HG03460 (cell line): Measurements from ENCODE around the gene HMX1.

ENCODE experiments used
- ATAC-seq: cut with Tn5 transposase; IDR thresholded peaks from one replicate; pipeline ENCODE4 v1.9.1; 2021; ENCODE audit not compliant: unreplicated experiment

HMX1 gene

DNA sequence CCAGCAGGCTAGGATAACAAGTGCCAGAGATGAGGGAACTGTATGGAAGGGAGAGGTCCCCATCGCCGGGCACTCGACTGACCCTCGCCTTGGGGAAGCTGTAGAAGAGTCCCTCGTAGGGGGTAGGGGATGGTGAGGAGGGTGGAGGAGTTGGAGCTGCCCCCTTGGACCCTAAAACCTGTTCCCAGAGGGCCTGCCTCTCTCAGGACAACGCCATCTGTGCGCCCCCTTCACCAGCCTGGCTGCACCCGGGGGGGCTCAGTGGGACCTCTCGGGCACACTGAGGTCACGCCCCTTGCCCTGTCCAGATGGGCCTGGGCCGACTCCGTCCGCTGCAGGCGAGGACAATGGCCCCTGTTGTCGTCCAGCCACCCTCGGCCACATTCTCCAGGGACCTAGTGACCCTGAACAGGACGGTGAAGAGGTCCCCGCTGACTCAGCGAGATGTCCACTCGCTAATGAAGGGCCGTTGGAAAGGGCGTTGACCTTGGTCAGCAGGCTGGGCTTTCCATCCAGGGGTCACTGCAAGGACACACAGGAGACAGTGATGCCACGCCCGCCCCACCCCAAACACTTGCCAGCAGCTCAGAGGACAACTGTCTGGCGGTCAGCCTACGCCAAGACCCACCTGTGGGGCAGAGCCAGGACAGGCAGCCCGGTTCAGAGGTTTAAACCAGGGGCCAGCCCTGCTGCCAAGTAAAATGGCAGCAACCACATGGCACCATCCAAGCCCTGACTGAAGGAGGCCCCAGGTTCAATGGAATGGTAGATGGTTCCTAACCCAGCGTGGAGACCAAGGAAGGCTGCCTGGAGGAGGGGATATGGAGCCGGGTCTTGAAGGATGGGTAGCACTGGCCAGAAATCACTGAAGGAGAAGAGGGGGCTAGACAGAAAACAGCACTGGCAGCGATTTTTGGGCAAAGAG is 51.2 kb downstream of the HMX1 start:
- ATAC-seq, result no peak

DNA sequence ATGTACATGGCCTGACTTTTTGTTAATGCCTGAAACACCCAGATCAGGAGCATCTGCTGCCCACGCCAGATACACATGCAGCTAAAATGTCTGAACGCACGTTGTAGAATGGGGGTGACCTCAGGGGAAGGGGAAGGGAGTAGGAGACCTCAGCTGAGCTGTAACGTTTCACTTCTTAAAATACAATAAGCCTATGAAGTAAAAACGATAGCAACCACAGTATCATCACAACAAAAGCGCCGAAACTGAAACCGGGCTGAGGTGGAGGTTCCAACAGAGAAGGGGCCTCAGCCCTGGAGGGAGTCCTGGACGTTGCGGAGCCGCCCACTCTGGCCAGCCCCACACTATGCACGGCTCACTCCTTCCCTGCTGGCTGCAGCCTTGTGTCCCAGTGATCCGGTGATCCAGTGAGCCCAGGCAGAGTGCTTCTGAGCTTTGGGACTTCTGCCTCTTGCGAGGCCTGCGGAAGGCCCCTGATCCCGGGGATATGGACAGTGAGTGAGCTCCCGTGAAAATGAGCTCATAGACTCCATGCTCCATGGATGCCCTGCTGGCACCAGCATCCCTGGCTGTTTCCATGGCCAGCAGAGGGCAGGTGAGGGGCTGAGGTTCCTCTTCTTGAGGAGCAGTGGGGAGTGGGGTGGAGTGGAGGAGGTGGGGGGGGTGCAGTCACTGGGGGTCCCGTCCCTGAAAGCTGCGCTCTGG is 52.0 kb downstream of the HMX1 start:
- ATAC-seq, result no peak

DNA sequence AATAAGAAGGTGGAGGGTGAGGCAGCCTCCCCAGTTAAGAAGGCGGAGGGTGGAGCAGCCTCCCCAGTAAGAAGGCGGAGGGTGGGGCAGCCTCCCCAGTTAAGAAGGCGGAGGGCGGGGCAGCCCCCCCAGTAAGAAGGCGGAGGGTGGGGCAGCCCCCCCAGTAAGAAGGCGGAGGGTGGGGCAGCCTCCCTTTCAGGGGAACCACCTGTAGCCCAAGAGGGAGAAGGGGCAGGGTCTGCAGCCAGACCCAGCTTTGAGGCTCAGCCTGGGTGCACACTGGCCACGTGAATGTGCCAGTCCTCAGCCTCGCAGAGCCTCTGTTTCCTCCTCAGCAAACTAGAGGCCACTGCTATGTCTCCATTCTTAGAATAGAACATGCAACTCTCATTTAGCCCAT is 52.6 kb downstream of the HMX1 start:
- no peak for ATAC-seq

DNA sequence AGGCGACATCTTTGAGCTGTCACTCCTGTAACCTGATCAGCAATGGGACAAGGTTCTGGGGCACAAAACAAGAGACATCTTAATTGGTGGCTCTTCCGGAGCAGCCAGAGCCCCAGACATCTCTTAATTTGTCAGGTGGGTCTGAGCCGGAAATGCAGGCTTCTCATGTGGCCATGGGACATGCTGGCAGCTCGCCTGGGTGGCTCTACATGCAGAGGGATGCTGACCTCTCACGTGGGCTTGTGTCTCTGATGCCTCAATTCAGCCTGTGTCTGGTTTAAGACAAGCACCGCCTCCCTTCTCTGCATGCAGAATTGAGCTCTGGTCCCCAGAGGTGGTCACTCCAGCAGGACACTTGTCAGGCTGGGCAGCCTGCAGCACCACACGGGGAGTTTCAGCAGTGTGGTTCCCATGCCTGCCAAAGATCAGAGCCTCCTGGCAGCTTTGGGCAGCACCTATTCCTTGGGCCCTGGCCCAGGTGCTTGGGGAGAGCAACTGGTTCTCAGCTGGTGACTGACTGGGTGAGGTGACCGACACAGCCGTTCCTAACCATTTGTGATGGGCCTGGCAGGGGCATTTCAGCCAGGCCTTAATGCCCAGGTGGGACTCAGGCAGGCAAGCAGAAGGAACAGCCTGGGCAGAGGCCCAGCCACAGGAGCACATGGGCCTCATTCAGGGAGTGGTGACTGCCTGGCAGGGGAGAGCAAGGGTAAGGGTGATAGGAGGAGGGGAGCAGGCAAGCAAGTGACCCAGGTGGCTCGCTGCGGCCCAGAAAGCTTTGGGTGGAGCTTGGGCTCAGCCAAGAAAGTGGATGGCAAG is 53.4 kb downstream of the HMX1 start:
- ATAC-seq, result no peak

DNA sequence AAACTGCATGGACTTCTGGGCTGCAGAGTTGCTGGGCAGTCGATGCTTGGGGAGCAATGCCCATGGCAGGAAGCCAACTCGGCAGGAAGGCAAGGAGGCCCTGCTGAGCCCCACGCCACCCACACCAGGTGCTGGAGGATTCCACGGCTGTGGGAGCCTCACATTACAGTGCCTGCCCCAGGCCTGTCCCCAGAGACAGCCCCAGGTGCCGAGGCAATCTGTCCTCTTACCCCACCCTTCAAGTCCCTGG is 53.9 kb downstream of the HMX1 start:
- ATAC-seq, result no peak

DNA sequence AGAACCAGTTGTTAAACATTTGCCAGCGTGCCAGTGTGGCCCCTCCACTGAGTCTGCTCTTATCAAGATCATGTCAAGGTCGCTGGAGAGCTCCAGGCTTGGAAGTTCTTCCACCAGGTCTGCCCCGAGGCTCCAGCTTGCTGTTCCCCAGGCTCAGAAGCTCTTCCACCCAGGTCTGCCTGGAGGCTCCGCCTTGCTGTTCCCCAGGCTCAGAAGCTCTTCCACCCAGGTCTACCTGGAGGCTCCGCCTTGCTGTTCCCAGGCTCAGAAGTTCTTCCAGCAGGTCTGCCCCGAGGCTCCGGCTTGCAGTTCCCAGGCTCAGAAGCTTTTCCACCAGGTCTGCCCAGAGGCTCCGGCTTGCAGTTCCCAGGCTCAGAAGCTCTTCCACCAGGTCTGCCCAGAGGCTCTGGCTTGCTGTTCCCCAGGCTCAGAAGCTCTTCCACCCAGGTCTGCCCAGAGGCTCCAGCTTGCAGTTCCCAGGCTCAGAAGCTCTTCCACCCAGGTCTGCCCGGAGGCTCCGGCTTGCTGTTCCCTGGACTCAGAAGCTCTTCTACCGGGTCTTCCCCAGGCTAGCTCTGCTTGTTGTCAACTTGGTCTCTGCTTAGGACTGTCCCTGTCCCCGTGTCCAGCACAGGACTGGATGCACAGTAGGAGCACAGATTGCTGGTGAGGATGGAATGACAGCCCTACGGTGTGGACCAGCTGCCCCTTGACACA is 54.4 kb downstream of the HMX1 start:
- no peak for ATAC-seq
